NCI-H524 treated with DMSO at 0.1 percent for 48 hours (cell line): ENCODE data around the gene GNAZ.

Experiments
- DNase-seq: peaks from one replicate; lab custom pipeline; 2025; lab: John Stamatoyannopoulos, UW

Gene GNAZ

GRCh38 chr22:23107487-23108248 is 37.3 kb downstream of the GNAZ start:
- peak; percentile 73 for DNase-seq

DNA sequence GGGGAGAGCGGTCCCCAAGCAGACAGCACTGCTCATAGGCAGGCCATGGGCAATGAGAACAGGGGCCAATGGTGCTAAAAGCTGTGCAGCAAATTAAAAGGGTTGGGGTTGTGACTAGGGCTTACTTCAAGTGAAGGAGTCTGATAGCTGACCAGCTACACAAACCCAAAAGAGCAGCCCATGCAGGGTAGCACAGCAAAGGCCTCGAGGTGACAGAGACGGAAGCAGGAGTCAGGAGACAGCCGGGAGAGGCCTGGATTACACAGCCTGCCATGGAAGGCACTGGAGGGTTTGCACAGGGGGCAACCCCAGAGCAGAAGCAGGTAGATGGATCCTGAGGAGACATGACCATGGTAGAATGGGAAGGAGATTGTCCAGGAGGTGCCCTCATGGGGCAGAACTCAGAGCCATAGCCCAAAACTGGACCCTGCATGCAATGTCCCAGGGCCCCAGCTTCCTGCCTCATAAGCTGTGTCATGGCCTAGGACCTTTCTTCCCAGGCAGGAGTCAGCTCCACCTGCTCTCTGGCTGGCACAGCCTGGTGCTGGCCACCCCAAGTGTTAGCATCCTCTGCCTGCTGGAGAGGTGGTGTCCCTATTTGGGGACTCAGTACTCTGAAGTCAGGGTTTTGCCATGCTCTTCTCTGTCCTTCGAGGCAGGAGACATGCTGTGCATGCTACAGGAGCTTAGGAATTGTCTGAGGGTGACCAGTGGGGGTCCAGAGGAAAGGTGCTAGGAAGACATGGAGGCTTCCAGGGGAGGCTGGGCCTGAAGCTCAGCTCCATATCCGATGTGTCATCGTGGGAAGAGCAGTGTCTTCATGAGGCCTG is 38.1 kb downstream of the GNAZ start:
- no peak for DNase-seq

GRCh38 chr22:23109079-23109347 is 38.7 kb downstream of the GNAZ start:
- DNase-seq = no peak

DNA sequence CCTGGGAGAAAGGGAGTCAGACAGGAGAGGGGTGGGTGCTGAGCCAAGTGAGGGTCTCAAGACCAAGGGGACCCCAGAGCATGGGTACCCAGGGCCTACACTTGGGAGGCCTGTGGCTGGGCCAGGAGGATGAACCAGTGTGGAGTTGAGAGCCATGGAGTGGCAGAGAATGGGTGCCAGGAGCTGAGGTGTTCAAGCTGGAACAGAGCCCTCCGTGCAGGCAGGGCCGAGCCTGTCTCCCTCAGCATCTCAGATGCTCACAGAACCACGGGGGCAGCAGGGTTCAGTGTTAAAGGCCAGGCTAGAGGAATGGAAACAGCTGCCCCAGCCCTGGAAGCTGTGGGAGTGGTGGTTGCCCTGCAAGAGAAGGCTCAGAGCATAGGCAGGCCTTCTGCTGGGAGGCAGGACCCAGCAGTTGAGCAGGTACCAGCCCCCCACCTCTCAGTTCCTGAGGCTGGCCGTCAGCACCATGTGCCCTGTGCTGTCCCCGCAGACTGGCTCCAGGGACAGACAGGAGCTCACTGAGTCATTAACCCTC is 39.2 kb downstream of the GNAZ start:
- no peak for DNase-seq

- peak; percentile 38 for DNase-seq
Measured at GRCh38 chr22:23110190-23110921, 40.0 kb downstream of the GNAZ start.

DNA sequence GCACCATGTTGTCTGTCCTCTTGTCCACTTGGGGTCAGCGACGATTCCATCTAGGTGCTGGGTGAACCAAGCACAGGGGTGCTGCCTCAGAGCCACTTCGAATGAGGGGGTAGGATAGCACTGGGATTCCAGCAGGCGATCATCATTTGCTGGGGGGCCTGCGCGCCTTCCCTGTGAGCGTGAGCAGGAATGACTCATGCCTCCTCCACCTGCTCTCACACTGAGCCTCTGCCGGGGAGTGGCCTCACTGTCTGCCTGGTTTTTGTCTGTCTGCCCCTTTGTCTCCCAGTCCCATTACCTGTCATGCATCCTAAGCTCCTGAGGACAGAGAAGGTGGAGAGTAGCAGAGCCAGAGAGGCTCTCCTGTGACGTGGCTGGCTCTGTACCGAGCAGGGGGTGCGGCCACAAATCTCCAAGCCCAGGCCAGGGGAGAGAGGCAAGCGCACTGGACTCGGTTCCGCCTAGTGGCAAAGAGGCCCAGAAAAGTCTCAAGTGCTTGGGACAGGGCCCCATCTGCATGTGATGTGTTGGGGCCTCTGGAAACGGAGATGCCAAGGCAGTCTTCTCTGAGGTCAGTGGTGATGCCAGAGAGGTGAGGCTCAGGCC is 40.7 kb downstream of the GNAZ start:
- DNase-seq = no peak

DNA sequence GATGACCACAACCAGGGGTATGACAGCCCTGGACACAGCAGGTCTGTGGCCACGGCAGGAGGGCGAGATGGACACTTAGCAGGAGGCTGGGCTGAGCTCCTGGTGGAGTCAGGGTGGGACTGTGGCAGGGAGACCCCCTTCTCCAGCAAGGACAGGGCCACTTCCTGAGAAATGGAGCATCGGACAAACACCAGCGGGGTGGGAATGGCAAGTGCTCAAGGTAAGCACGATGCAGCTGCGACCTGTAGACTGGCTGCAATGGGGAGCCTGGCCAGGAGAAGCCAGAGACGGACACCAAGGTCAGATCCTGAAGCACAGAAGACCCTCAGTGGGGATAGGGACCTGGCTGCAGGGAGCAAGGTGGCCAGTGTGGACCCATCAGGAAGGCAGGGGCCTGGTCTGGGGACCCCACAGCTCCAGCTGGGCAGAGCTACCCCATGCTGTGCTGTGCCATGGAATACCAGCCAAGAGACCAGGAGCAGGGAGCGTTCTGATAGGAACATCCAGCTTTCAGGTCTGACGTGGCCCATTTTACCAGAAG is 42.2 kb downstream of the GNAZ start:
- no peak for DNase-seq

DNA sequence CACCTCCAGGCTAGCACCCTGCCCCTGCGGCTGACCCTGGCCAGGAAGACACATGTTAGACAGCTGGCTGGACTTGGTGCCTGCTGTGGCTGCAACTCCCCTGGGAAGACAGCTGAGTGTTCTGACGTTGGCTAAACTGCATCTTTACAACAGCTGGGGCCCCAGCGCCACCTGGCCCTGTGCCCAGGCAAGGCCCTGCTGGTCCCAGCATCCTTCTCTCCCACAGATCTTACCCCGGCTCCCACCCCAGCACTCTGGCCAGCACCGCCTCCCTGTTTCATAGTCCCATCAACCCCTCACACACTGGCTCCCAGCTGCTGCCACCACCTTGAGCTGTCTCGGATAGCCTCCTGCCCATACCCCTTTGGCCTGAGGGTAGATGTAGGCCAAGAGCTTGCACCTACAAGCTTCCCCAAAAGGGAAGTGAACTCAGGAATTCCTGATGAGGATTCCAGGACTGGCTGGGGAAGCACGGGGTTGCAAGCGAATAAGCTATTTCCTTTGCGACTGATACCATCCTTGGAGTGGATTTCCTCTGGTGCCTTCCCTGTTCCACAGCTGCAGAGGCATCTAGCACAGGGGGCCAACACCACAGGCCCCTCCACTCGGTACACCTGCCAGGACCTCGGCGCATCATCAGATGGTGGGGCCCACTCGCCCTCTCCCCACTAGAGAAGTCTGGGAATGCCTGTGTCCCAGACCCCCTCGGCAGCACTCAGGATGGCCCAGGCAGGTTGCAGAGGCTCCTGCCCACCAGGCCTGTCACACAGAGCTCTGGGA is 42.9 kb downstream of the GNAZ start:
- DNase-seq = peak; percentile 80

DNA sequence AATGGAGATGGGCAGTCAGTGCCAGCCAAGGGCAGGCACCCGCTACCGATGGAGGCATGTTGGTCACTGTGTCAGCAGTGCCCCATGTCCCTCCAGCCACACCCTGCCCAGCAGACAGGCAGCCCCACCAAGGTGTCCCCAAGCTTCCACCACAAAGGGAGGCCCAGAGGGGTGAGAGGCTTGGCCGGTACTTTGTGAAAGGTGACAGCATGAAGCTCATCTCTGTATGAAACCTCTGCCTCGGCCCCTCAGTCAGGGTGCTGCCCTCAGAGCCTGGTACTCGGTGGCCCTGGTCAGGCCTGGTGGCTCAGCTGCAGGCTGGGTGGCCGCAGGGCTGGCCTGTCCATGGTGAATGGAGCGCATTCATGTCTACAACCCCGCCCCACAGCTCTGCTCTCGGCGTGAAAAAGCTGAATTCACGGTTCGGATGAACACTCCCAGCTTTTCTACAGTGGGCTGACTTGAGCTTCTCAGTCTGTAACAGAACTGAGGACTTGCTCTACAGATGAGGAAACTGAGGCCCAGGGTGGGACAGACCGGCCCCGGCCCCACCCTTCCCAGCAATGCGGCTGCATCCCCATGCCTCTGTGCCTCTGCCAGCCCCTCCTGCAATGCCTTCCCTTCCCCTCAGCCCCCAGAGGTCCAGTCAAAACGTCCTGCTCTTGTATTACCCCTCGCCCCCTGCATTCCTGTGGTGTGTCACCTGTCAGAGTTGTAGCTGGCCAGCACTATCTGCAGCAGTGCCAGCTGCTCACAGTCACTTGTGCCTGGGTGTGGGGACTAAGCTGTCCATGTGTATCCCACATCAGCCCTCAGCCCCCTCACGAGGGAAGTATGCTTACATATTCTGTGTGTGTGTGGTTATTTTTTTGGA is 43.8 kb downstream of the GNAZ start:
- DNase-seq = no peak

GRCh38 chr22:23114721-23115020 is 44.4 kb downstream of the GNAZ start:
- DNase-seq = no peak

- DNase-seq = no peak
Measured at GRCh38 chr22:23115369-23115768, 45.0 kb downstream of the GNAZ start.

DNA sequence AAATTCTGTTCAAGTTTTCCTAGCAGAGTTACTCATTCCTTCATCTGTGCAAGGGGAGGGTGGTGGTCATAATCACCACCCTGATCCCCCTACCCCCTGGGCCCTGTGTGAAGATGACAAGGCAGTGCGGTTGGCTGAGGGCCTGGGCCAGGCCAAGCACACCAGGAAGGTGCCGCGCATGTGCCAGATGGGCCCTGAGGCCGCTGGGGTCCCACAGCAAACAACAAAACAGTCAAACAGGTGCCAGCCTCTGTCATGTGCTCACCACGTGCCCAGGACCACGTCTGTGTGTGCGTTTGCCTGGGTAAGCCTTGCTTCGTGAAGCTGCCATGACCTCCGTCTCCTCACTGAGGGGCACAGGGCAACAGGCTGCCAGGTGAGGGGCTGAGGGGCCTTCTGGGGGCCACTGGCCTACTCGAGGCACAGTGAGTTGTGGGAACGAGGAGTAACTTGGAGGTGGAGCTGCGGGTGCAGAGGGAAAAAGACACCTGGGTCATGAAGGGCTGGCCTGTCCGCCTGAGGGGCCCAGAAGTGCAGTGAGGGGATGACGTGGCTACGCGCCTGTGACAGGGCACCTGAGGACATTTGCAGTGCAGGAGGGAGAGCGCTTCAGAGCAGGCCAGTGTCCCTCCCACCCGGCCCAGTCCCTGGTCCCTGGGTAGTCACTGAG is 45.6 kb downstream of the GNAZ start:
- no peak for DNase-seq

- DNase-seq = no peak
Measured at GRCh38 chr22:23116506-23117263, 46.4 kb downstream of the GNAZ start.

- DNase-seq = no peak
Measured at GRCh38 chr22:23117275-23117674, 47.0 kb downstream of the GNAZ start.

DNA sequence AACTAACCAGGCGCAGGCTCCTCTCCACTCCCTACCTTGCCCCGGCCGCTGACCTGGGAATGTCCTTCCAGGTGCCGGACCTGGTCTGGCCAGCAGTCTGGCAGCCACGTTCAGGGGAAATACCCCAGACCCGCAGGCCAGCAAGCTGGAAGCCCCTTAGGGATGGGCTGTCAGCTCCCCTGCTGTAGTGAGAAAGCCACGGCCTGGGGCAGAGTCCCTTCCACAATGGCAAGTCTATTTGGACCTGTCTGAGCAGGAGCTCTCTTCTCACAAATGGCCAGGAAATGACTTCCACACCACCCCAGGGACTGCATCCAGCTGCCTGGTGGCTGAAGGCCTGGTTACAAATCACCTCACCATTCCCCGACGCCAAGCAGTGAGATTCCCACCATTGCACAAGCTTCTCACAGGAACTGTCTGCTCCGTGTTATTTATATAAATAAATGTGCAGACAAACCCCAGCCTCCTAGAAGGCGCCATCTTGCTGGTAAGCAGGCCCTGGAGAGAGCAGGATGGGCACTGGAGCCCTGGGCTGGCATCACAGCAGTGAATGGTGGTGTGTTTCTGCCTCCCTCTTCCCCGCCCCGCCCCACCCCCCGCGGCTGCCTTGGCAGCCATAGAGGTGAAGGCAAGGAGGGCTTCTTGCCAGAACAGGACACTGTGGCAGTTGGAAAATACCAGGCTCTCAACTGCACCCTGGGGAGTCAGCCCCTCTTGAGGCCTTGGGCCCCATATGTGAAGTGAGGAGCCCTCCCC is 47.8 kb downstream of the GNAZ start:
- no peak for DNase-seq

DNA sequence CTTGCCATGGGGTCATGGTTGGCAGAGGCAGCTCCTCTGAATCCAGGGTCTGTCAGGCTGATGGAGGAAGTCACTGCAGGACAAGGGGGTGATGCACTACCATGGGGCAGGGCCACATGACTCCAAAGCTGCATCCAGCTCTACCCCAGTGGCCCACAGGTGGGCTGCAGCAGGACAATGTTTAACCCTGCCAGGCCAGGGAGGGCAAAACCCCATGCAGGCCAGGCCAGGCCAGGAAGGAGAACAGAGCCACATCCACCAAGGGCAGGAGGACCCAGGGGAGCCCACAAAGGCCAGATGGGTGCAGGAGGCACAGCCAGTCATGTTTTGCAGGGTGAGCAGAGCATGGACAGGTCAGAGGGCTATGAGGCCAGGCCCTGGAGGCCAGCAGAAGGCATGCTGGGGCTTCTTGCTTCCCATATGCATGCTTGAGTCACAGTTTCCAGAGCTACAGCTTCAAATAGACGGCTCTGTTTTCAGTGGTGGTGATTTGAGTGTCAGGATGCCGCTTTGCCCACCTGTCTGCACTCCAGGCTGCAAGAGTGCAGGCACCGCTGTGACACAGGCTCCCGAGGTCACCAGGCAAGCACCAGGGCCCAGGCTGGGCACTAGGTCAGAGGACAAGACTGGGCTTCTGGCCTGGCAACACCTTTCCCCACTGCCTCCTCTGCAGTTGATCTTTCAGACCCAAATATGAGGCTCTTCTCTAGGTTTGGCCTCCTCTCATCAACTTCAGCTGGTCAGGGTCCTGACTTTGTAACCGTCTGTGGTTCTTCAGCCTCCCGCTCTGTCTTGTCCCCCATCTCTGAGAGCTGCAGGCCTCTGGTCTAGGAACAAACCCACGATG is 48.6 kb downstream of the GNAZ start:
- no peak for DNase-seq
